Keratinocyte (primary cell): Measurements from ENCODE around the gene SMOC1.

ENCODE experiments used
- CTCF ChIP-seq, 3 experiments: IDR thresholded peaks in 1 of 3; conservative IDR thresholded peaks in 1 of 3; optimal IDR thresholded peaks in 1 of 3; 2 replicates in 2 of 3; 3 replicates in 1 of 3; pipeline versions ENCODE3 to v1.5.1; 2011; ENCODE audit warnings: low read length in 3 of 3, mild to moderate bottlenecking in 3 of 3, moderate library complexity in 2 of 3, control low read depth in 1 of 3, inconsistent platforms in 1 of 3; ENCODE audit not compliant: insufficient read depth in 2 of 3; ENCODE audit errors: extremely low read depth in 1 of 3
- EZH2 ChIP-seq: IDR thresholded peaks from one replicate; pipeline ENCODE4 v1.6.1; 2012; ENCODE audit warnings: inconsistent platforms, mild to moderate bottlenecking, low read length, moderate library complexity

DNA sequence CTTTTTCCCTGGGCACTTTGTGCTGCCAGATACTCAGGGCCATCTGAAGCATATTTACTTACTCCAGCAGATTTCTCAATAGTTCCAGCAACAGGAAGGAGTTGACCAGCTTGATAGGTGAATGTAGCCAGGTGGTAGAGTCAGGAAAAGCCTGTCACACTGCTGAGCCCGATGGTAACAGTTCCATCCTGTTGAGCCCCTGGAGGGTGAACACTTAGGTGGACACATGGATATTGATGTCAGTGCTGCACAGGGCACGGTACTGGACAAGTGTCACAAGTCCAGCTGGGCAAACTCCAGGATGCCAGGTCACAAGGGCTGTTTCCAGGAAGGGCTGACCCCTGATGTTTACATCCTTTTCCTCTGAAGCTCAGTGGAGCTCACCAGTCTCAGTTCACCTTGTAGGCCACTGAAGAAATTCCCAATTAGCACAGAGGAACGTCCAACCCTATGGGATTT lies 2.3 kb upstream of the SMOC1 start:
- no peak for TF ChIP-seq CTCF (optimal IDR thresholded peaks at IDR 0.05 in 1 of 3, IDR thresholded peaks at IDR 0.05 in 1 of 3, conservative IDR thresholded peaks at IDR 0.05 in 1 of 3; ENCODE audit: extremely low read depth in 1 of 3, insufficient read depth in 2 of 3, low read length in 3 of 3)
- no peak for TF ChIP-seq EZH2
